GM18508 (cell line): ENCODE results near the gene BIK.

Source experiments
- ATAC-seq: cut with Tn5 transposase; IDR thresholded peaks from one replicate; pipeline ENCODE4 v1.9.1; 2021; ENCODE audit warnings: moderate number of reproducible peaks; ENCODE audit not compliant: insufficient read depth, unreplicated experiment

The BIK gene

DNA sequence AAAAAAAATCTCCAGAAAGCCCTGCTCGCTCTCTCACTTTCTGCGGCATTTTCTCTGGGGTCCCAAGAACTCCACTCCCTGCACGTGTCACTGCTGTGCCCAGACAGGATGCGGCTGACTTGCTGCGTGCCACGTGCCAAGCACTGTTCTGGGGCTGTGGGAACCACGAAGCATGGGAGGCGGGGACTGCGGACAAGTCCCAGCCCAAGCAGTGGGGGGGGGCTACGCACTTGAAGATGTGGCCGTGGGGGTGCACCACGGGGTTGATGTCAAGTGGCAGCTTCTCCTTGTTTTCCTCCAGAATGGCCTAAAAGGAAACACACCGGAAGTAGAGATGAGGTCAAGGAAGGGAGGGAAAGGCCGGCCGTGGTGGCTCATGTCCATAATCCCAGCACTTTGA, 65.5 kb downstream of the BIK start:
- no peak for ATAC-seq

DNA sequence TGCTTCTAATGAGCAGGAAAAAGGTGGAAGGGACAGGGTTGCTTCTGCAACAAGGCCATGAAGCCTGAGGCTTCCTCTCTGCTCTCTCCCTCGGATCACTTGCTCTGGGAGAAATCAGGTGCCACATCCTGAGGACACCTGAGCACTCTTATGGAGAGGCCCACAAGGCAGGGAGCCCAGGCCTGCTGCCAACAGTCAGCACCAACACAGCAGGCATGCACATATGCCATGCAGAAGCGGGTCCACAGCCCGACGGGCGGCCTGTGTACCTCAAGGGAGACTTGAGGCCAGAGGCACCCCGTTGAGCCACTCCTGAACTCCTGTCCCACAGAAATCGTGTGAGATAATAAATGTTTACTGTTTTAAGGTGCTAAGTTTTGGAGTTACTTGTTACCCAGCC, 66.9 kb downstream of the BIK start:
- no peak for ATAC-seq
